ENCODE results near the gene ASPRV1.

- TF ChIP-seq, protein P1, sequence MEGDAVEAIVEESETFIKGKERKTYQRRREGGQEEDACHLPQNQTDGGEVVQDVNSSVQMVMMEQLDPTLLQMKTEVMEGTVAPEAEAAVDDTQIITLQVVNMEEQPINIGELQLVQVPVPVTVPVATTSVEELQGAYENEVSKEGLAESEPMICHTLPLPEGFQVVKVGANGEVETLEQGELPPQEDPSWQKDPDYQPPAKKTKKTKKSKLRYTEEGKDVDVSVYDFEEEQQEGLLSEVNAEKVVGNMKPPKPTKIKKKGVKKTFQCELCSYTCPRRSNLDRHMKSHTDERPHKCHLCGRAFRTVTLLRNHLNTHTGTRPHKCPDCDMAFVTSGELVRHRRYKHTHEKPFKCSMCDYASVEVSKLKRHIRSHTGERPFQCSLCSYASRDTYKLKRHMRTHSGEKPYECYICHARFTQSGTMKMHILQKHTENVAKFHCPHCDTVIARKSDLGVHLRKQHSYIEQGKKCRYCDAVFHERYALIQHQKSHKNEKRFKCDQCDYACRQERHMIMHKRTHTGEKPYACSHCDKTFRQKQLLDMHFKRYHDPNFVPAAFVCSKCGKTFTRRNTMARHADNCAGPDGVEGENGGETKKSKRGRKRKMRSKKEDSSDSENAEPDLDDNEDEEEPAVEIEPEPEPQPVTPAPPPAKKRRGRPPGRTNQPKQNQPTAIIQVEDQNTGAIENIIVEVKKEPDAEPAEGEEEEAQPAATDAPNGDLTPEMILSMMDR (IDR thresholded peaks at IDR 0.05 in 8 of 11, conservative IDR thresholded peaks at IDR 0.05 in 3 of 11) = no peak
- peak in 1 of 3 donors; percentile 13 for TF ChIP-seq POLR2AphosphoS5 (IDR thresholded peaks at IDR 0.05)
These were observed 40.9 kb upstream of the ASPRV1 start for GRCh38 chr2:70002241-70002899.

Measured in spleen (tissue), 7 donors.